ENCODE results near the gene POLD4.

DNA sequence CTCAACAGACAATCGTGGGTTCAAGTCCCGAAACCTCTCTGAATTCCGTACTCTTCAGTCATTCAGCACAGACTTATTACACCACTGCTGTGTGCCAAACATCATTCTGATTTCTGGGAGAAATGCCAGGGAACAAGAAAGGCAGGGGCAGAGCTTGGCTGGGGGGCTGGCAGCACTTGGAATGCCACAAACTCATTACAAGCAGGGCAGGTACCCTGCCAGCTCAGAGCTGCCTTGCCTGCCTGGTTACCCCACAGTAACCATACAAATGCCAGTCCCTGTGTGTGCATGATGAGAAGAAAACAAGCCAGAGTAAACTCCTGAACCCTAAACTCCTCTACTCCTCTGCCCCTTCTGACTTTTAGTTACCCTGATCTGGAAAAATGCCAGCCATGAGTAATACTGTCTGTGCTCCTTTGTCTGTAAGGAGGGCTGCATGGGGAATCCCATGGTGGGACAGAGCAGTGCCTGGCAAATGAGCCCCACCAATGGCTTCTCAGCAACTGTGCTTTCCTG is 31.6 kb upstream of the POLD4 start:
- TF ChIP-seq CTCF (IDR thresholded peaks at IDR 0.05; ENCODE audit: borderline replicate concordance, extremely low read depth, low read length, poor library complexity, severe bottlenecking) (no peak), EZH2 (IDR thresholded peaks at IDR 0.05; ENCODE audit: borderline replicate concordance, low read depth, low read length, severe bottlenecking) (no peak)
